SU-DHL-6 (cell line): ENCODE measurements around the gene CPED1.

ENCODE experiments used
- H2AFZ ChIP-seq: fragments of 200-600 bp; sonication (generic); 2 replicates; pipeline ENCODE4 v1.6.1; 2014; ENCODE audit warnings: low read depth, mild to moderate bottlenecking, moderate library complexity, mixed read lengths, antibody characterized with exemption, low read length; ENCODE audit not compliant: severe bottlenecking
- H3F3A ChIP-seq: fragments of 200-600 bp; shearing (Covaris generic); 2 replicates; pipeline ENCODE4 v1.6.0; 2016; ENCODE audit warnings: antibody characterized with exemption, mild to moderate bottlenecking; ENCODE audit not compliant: insufficient read depth
- H3K27ac ChIP-seq: fragments of 200-600 bp; sonication (generic); 2 replicates; pipeline ENCODE4 v1.5.1; 2016; ENCODE audit warnings: low read depth, mild to moderate bottlenecking, low read length, moderate library complexity, mixed read lengths
- H3K27me3 ChIP-seq: fragments of 200-600 bp; sonication (generic), shearing (Covaris generic); 2 replicates; pipeline ENCODE4 v1.6.0; 2014; ENCODE audit warnings: mild to moderate bottlenecking, low read length
- H3K36me3 ChIP-seq: fragments of 200-600 bp; sonication (generic); 2 replicates; pipeline ENCODE4 v1.6.1; 2014; ENCODE audit warnings: mild to moderate bottlenecking, low read length, mixed read lengths
- H3K4me2 ChIP-seq: fragments of 300-600, 200-600 bp; shearing (Covaris generic), sonication (generic); 2 replicates; pipeline ENCODE4 v1.6.0; 2014; ENCODE audit warnings: low read length, low read depth, mild to moderate bottlenecking; ENCODE audit not compliant: poor library complexity, severe bottlenecking
- H3K4me3 ChIP-seq: fragments of 200-600 bp; sonication (generic); 2 replicates; pipeline ENCODE4 v1.5.1; 2014; ENCODE audit warnings: antibody characterized with exemption, low read length, mild to moderate bottlenecking, mixed read lengths; ENCODE audit not compliant: insufficient read depth, poor library complexity, severe bottlenecking
- H3K79me2 ChIP-seq: fragments of 200-600 bp; sonication (generic); 2 replicates; pipeline ENCODE4 v1.6.1; 2014; ENCODE audit warnings: mild to moderate bottlenecking, low read length, moderate library complexity; ENCODE audit not compliant: insufficient read depth
- H3K9ac ChIP-seq: fragments of 200-600 bp; sonication (generic); 2 replicates; pipeline ENCODE4 v1.7.0; 2014; ENCODE audit warnings: mild to moderate bottlenecking, low read length
- H3K9me2 ChIP-seq: fragments of 200-600 bp; sonication (generic); replicated peaks from 2 replicates; pipeline ENCODE4 v1.6.1; 2014; ENCODE audit warnings: low read length; ENCODE audit not compliant: insufficient read depth
- H3K9me3 ChIP-seq: fragments of 200-600 bp; sonication (generic); 2 replicates; pipeline ENCODE4 v1.6.1; 2014; ENCODE audit warnings: low read length, mixed read lengths; ENCODE audit not compliant: insufficient read depth
- H4K20me1 ChIP-seq: fragments of 200-600 bp; sonication (generic); 2 replicates; pipeline ENCODE4 v1.6.1; 2014; ENCODE audit warnings: low read depth, mild to moderate bottlenecking, antibody characterized with exemption, low read length, moderate library complexity, mixed read lengths
- EZH2phosphoT487 ChIP-seq: fragments of 200-600 bp; sonication (generic), shearing (Covaris generic); conservative IDR thresholded peaks from 2 replicates; pipeline ENCODE4 v1.6.1; 2018; ENCODE audit warnings: mild to moderate bottlenecking, antibody characterized with exemption, low read length, moderate library complexity, mixed read lengths
- TF ChIP-seq, protein P1 (sequence below): fragments of 200-600 bp; sonication (generic); IDR thresholded peaks from one replicate; pipeline ENCODE4 v1.5.1; 2017; ENCODE audit warnings: antibody characterized with exemption, mild to moderate bottlenecking, low read length, moderate library complexity; ENCODE audit not compliant: insufficient read depth, poor library complexity, severe bottlenecking

Gene CPED1

GRCh38 chr7:120986650-120987049 is 1.9 kb upstream of the CPED1 start:
- H3K9me3 ChIP-seq, result no peaks in the 10 kb centered on the region
- no peak overlapping the region for H3K9ac ChIP-seq
- no peaks in the 10 kb centered on the region for H3K36me3 ChIP-seq
- H4K20me1 ChIP-seq, result no peaks in the 10 kb centered on the region
- H3K27me3 ChIP-seq, result no peaks in the 10 kb centered on the region
- TF ChIP-seq, protein P1, sequence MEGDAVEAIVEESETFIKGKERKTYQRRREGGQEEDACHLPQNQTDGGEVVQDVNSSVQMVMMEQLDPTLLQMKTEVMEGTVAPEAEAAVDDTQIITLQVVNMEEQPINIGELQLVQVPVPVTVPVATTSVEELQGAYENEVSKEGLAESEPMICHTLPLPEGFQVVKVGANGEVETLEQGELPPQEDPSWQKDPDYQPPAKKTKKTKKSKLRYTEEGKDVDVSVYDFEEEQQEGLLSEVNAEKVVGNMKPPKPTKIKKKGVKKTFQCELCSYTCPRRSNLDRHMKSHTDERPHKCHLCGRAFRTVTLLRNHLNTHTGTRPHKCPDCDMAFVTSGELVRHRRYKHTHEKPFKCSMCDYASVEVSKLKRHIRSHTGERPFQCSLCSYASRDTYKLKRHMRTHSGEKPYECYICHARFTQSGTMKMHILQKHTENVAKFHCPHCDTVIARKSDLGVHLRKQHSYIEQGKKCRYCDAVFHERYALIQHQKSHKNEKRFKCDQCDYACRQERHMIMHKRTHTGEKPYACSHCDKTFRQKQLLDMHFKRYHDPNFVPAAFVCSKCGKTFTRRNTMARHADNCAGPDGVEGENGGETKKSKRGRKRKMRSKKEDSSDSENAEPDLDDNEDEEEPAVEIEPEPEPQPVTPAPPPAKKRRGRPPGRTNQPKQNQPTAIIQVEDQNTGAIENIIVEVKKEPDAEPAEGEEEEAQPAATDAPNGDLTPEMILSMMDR, result no peak
- no peak for TF ChIP-seq EZH2phosphoT487
- H3F3A ChIP-seq, result no peaks in the 10 kb centered on the region
- H3K4me3 ChIP-seq, result no peak overlapping the region
- H3K4me2 ChIP-seq, result no peak overlapping the region
- no peak overlapping the region for H3K27ac ChIP-seq
- H2AFZ ChIP-seq, result no peak overlapping the region
- no peaks in the 10 kb centered on the region for H3K79me2 ChIP-seq
- H3K9me2 ChIP-seq, result no peaks in the 10 kb centered on the region

- Histone ChIP-seq H3K27ac (no peak overlapping the region), H3K4me3 (no peak overlapping the region), H3K9me3 (no peaks in the 10 kb centered on the region), H4K20me1 (no peaks in the 10 kb centered on the region), H2AFZ (no peak overlapping the region), H3K9me2 (no peaks in the 10 kb centered on the region), H3K36me3 (no peaks in the 10 kb centered on the region), H3F3A (no peaks in the 10 kb centered on the region), H3K27me3 (no peaks in the 10 kb centered on the region), H3K79me2 (no peaks in the 10 kb centered on the region), H3K4me2 (no peak overlapping the region), H3K9ac (no peak overlapping the region)
- no peak for TF ChIP-seq EZH2phosphoT487
- TF ChIP-seq, protein P1, result no peak
These were observed 1.2 kb upstream of the CPED1 start for GRCh38 chr7:120987280-120987679.

DNA sequence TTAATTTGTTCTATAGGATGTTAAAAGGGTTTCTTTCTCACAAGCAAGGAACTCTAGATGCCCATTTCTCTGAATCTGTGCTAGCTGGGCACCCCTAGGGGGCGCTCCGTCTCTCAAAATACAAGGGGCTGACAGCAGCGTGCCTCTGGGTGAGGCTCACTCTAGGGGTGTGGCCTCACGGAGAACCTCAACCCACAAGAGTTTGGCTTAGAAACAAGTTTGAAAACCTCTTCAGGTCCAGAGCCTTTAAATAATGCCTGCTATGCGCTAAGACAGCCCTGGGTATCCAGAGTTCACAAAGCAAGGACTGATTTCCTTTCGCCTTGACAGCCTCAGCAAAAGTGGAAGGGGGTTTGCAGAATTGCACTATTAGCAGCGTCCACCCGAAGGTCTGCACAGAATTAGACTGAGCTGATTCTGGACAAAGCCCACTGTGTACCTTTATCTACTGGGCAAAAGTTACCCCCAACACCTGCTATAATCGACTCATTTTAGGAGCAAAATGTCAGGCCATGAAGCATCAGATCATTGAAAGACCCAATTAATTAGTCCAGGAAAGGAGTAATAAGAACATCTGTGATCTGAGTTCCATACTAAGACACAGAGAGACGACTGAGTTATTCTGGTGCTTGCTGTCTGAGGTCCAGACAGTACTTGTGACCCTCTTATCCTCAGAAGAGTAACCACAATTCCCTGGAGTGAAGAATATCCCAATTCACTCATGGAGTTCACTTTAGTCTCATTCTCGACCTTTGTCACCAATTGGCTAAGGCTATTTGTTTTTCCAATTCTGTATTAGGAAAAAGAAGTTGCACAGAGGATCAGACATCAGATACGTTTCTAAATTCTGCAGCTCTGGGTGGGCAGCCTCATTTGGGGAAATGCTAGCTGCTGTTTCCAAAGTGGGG is 574 bp upstream of the CPED1 start:
- Histone ChIP-seq H3K4me3 (peak overlapping the region; percentile 20), H3K27ac (no peak overlapping the region), H3K4me2 (peak overlapping the region; percentile 54), H3K9me2 (no peaks in the 10 kb centered on the region), H3K36me3 (no peaks in the 10 kb centered on the region), H3K27me3 (no peaks in the 10 kb centered on the region), H4K20me1 (no peaks in the 10 kb centered on the region), H3F3A (no peaks in the 10 kb centered on the region), H3K9me3 (no peaks in the 10 kb centered on the region), H3K79me2 (no peaks in the 10 kb centered on the region), H2AFZ (peak overlapping the region; percentile 55), H3K9ac (peak overlapping the region; percentile 11; the same call in 1 of the 2 replicates)
- TF ChIP-seq, protein P1, result peak; percentile 92
- no peak for TF ChIP-seq EZH2phosphoT487
